Activated T-cell treated with anti-CD3 and anti-CD28 coated beads, Interleukin-2, amount 50 U/mL, for 72 hours (primary cell): ENCODE results near the gene JADE1. TPM values are rescaled to one million over a fixed set of nuclear protein-coding genes. Genes with fewer than 3 reads are reported as not detected.

Experiments used
- ATAC-seq, 2 donors: fragments of 150-1000 bp; cut with Tn5 transposase; replicated peaks in 1 of 2; 2 replicates each; pipeline ENCODE4 v1.10.0; 2021; ENCODE audit warnings: moderate library complexity in 2 of 2, mild to moderate bottlenecking in 1 of 2
- DNase-seq, 2 donors: peaks; one replicate each; pipeline ENCODE4 v3.0.0; 2021 to 2022; ENCODE audit warnings: mixed read lengths in 1 of 2
- H3K27ac Mint-ChIP-seq: one replicate; pipeline ENCODE4 v1.8.0; 2022; ENCODE audit warnings: mild to moderate bottlenecking, moderate library complexity, mixed read lengths
- H3K27me3 Mint-ChIP-seq: one replicate; pipeline ENCODE4 v1.8.0; 2022; ENCODE audit warnings: low read depth, mixed read lengths
- H3K36me3 Mint-ChIP-seq, 2 donors: one replicate each; pipeline ENCODE4 v1.8.0; 2022; ENCODE audit warnings: mixed read lengths in 2 of 2, mild to moderate bottlenecking in 1 of 2; ENCODE audit not compliant: insufficient read depth in 2 of 2
- H3K4me1 Mint-ChIP-seq: one replicate; pipeline ENCODE4 v1.8.0; 2022; ENCODE audit warnings: low read depth, mixed read lengths
- H3K4me3 Mint-ChIP-seq, 2 donors: one replicate each; pipeline ENCODE4 v1.8.0; 2022; ENCODE audit warnings: mild to moderate bottlenecking in 2 of 2, mixed read lengths in 2 of 2, moderate library complexity in 2 of 2
- H3K9me3 Mint-ChIP-seq, 2 donors: one replicate each; pipeline ENCODE4 v1.8.0; 2022; ENCODE audit warnings: mixed read lengths in 2 of 2
- total RNA-seq, 2 donors: library from RNA; stranded (reverse); gene quantifications; one replicate each; pipeline ENCODE4 v1.2.3, GENCODE V29; 2022

JADE1 gene
- total RNA-seq = 10 to 100 TPM; 30.0 to 34.9 TPM

GRCh38 chr4:128809477-128810330, at the start of gene JADE1:
JADE1 (plus strand) TSS chr4:128809700; CDS start chr4:128831759, 22,059 bp downstream.
- peak; percentile 88 to 91 for DNase-seq
- Mint-ChIP-seq H3K4me1 (peaks cover 17% of the 10 kb centered on the region), H3K27me3 (no peaks in the 10 kb centered on the region)

GRCh38 chr4:128766781-128767180, 42.7 kb upstream of the JADE1 start:
- ATAC-seq (no peak), DNase-seq (no peak)
- Mint-ChIP-seq H3K27ac (no peak overlapping the region), H3K4me3 (no peak overlapping the region), H3K36me3 (no peaks in the 10 kb centered on the region), H3K9me3 (peaks cover 0 to 1% of the 10 kb centered on the region in 2 donors), H3K4me1 (no peaks in the 10 kb centered on the region), H3K27me3 (no peaks in the 10 kb centered on the region)

More at GRCh38 chr4:128809477-128810330, at the start of gene JADE1:
- peak; percentile 70 to 73 for ATAC-seq
- Mint-ChIP-seq H3K4me3 (peak within 1 kb of the TSS; percentile 98 to 99), H3K27ac (peak within 1 kb of the TSS; percentile 98), H3K9me3 (no peaks in the 10 kb centered on the region), H3K36me3 (peaks cover 3 to 6% of the 10 kb centered on the region in 2 donors)

- Mint-ChIP-seq H3K4me3 (no peak overlapping the region), H3K27ac (no peak overlapping the region), H3K9me3 (peaks cover 0 to 1% of the 10 kb centered on the region in 2 donors), H3K27me3 (no peaks in the 10 kb centered on the region), H3K4me1 (no peaks in the 10 kb centered on the region), H3K36me3 (no peaks in the 10 kb centered on the region)
- ATAC-seq (peak in 1 of 2 donors; percentile 32), DNase-seq (no peak)
These were observed 41.0 kb upstream of the JADE1 start for GRCh38 chr4:128768373-128768996.

DNA sequence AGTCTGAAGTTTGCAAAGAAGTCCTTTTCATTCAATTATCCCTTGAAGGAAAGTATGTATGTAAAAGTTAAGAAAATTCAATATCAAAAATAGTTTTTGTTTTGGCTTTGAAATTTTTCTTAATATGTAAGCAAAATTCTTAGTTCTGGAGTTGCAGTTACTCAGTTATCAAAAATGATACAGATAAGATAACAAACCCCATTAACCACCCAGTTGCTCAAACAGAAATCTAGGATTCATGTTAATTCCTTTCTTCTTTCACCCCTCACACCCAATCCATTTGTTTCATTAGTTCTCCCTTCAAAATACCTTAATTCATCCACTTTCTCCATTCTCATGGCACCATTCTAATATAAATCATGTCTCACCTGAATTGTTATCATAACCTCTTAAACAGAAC, 40.5 kb upstream of the JADE1 start:
- ATAC-seq (no peak), DNase-seq (no peak)
- no peaks in the 10 kb centered on the region for H3K36me3 Mint-ChIP-seq
- H3K27ac Mint-ChIP-seq = no peak overlapping the region
- no peaks in the 10 kb centered on the region for H3K4me1 Mint-ChIP-seq
- no peak overlapping the region for H3K4me3 Mint-ChIP-seq
- H3K27me3 Mint-ChIP-seq = no peaks in the 10 kb centered on the region
- peaks cover 0 to 1% of the 10 kb centered on the region in 2 donors for H3K9me3 Mint-ChIP-seq

DNA sequence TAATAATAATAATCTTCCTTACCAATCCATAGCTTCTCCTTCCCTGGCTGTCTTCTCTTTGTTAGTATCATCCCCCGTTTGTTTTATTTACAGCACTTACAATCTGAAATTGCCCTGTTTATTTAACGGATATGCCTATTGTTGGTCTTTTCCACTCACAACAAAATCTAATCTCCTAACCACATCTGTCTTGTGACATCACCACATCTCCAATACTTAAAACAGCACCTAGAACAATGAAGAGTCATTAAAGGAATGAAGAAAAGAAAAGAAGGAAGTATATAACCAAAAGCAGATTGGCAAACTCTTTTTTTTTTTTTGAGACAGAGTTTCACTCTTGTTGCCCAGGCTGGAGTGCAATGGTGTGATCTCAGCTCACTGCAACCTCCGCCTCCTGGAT, 38.7 kb upstream of the JADE1 start:
- ATAC-seq = no peak
- Mint-ChIP-seq H3K27me3 (no peaks in the 10 kb centered on the region), H3K9me3 (peaks cover 0 to 1% of the 10 kb centered on the region in 2 donors), H3K4me3 (no peak overlapping the region), H3K36me3 (no peaks in the 10 kb centered on the region), H3K27ac (no peak overlapping the region), H3K4me1 (no peaks in the 10 kb centered on the region)
- no peak for DNase-seq

DNA sequence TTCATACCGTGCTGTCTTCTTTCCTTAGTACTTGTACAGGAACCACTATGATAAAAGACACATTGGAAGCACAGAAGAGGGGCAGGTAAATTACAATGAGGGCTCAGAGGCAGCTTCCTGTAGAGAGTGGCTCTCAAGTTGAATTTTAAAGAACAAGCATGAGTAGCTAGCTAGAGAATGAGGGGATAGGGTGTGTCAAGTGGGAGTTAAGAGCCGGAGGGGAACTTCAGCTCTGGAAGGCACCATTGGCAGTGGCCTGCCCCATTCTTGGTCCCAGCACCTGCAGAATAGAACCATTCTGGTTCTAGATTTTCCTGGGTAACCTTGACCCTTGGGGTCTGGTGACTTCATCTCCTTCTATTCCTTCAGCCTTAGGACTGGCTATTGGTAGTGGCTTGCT, 34.0 kb upstream of the JADE1 start:
- H3K27me3 Mint-ChIP-seq = peaks cover 12% of the 10 kb centered on the region
- no peaks in the 10 kb centered on the region for H3K4me1 Mint-ChIP-seq
- no peak for DNase-seq
- no peak overlapping the region for H3K27ac Mint-ChIP-seq
- H3K4me3 Mint-ChIP-seq = no peak overlapping the region
- H3K9me3 Mint-ChIP-seq = peaks cover 0 to 1% of the 10 kb centered on the region in 2 donors
- no peak for ATAC-seq
- H3K36me3 Mint-ChIP-seq = no peaks in the 10 kb centered on the region

DNA sequence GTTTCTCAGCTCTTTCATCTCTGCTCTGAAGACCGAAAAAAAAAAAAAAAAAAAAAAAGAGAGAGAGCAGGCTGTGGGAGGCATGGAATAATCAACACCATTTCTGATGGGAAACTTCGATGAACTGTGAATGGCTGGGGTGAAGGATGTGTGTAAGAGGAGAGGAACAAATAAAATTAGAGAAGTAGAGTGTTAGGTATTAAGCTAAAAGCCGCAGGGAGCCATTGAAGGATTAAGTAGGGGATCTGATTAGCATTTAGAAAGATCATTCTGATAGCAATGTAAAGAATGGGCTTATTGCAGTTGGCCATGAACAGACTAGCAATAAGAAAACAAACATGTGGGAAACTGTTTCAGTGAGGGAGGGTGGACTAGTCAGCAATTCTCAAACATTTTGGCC, 33.6 kb upstream of the JADE1 start:
- no peaks in the 10 kb centered on the region for H3K9me3 Mint-ChIP-seq
- H3K4me1 Mint-ChIP-seq = no peaks in the 10 kb centered on the region
- peaks cover 12% of the 10 kb centered on the region for H3K27me3 Mint-ChIP-seq
- H3K4me3 Mint-ChIP-seq = no peak overlapping the region
- DNase-seq (no peak), ATAC-seq (no peak)
- no peak overlapping the region for H3K27ac Mint-ChIP-seq
- no peaks in the 10 kb centered on the region for H3K36me3 Mint-ChIP-seq

GRCh38 chr4:128776794-128777216, 32.7 kb upstream of the JADE1 start:
- Mint-ChIP-seq H3K4me3 (no peak overlapping the region), H3K36me3 (no peaks in the 10 kb centered on the region), H3K27ac (no peak overlapping the region), H3K27me3 (peaks cover 12% of the 10 kb centered on the region), H3K9me3 (no peaks in the 10 kb centered on the region), H3K4me1 (no peaks in the 10 kb centered on the region)
- DNase-seq (no peak), ATAC-seq (no peak)

- H3K4me3 Mint-ChIP-seq = no peak overlapping the region
- no peaks in the 10 kb centered on the region for H3K36me3 Mint-ChIP-seq
- H3K4me1 Mint-ChIP-seq = no peaks in the 10 kb centered on the region
- peaks cover 12% of the 10 kb centered on the region for H3K27me3 Mint-ChIP-seq
- no peak overlapping the region for H3K27ac Mint-ChIP-seq
- no peaks in the 10 kb centered on the region for H3K9me3 Mint-ChIP-seq
- DNase-seq (no peak), ATAC-seq (no peak)
These were observed 28.8 kb upstream of the JADE1 start for GRCh38 chr4:128780688-128781087.

DNA sequence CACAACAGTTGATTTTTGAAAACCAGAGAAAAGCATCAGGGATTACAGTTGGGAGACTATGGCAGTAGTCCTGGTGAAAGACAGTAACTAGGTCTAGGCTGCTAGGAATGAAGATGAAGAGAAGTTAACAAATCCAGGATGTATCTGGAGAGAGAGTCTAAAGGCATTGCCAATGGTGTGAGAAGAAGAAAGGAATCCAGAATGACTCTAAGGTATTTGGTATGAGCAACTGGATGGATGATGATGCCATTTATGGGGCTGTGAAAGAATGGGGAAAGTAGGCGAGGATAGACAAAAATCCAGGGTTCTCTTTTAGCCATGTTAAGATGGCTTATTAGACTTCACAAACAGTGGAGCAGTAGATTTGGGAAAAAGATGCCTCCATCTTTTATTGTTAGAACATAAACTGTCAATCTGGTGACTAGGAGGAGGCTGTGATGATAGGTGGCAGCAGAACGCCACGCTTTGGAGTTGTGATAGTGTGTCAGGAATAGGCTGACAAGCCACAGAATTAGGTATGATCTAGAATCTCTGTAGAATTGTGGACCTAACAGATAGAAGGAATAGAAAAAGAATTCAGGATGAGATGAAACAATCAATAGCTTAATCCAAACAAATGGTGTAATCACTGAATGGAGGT, 27.3 kb upstream of the JADE1 start:
- peak; percentile 49 for ATAC-seq
- Mint-ChIP-seq H3K9me3 (no peaks in the 10 kb centered on the region), H3K4me1 (no peaks in the 10 kb centered on the region), H3K4me3 (no peak overlapping the region), H3K27me3 (peaks cover 4% of the 10 kb centered on the region), H3K36me3 (no peaks in the 10 kb centered on the region), H3K27ac (no peak overlapping the region)
- peak; percentile 16 to 39 for DNase-seq

DNA sequence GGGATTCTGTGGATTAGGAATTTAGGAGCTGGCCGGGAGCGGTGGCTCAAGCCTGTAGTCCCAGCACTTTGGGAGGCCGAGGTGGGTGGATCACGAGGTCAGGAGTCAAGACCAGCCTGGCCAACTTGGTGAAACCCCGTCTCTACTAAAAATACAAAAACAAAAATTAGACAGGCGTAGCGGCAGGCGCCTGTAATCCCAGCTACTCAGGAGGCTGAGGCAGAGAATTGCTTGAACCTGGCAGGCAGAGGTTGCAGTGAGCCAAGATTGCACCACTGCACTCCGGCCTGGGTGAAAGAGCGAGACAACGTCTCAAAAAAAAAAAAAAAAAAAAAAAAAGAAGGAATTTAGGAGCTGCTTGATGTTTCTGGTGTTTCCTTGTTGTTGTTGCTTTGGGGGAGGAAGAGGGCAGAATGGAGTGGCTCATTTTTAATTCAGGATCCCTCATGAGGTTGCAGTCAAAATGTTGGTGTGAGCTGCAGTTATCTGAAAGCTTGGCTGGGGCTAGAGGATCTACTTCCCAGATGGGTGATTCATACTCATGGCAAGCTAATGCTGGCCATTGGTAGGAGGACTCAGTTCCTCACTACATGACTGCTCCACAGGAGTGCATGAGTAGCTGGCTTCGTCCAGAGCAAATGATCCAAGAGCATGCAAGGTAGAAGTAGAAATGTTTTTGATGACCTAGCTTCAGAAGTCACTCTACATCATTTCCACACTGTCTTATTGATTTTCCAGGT, 26.5 kb upstream of the JADE1 start:
- Mint-ChIP-seq H3K4me3 (no peak overlapping the region), H3K9me3 (no peaks in the 10 kb centered on the region), H3K27me3 (no peaks in the 10 kb centered on the region), H3K36me3 (no peaks in the 10 kb centered on the region), H3K4me1 (no peaks in the 10 kb centered on the region), H3K27ac (no peak overlapping the region)
- DNase-seq (no peak), ATAC-seq (no peak)

DNA sequence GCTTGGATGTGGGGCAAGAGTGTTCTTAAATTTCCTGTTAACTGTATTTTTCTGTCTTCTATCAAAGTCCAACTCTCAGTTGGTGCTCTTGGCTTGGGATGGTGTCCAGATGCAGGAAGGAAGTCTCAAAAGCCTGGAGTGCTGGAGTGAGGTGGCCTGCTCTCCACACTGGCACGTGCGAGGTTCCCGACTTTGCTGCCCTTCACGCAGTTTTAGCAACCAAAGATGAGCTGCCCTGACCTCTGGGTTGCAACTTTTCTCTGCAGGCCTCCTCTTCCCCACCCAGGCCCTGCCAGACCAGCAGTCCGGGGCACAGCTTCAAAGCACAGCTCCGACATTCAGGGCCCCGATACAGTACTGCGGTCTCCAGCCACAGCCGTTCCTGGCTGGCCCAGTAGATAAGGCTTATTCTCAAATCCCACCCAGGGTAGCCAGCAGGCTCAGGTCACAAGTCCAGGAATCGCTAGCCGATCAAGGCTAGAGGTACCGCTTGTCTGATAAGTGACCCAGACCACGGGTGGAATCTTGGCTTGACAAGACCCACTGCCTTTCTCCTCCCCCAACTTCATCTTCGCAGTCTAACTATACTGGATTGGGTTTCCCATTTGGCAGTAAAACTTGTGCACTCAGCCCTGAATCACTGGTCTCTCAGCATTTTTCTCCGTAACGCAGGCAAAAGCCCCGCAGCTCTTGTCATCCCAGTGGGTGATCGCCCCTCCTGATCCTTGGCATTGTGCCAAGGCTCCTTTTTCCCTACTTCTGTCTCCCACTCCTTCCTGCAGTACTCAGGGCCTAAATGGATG, 21.8 kb upstream of the JADE1 start:
- Mint-ChIP-seq H3K27me3 (peaks cover 4% of the 10 kb centered on the region), H3K4me1 (no peaks in the 10 kb centered on the region), H3K36me3 (no peaks in the 10 kb centered on the region)

More for the DNA sequence above, 21.8 kb upstream of the JADE1 start:
- no peak overlapping the region for H3K27ac Mint-ChIP-seq
- no peak for ATAC-seq
- H3K4me3 Mint-ChIP-seq = no peak overlapping the region
- DNase-seq = no peak
- H3K9me3 Mint-ChIP-seq = no peaks in the 10 kb centered on the region
